PC-3 (cell line): Measurements from ENCODE around the gene KCNC1. TPM values are rescaled to one million over a fixed set of nuclear protein-coding genes. Genes with fewer than 3 reads are reported as not detected.

Source experiments
- ATAC-seq: fragments of 200-7000 bp; cut with Tn5 transposase; 2 replicates; pipeline ENCODE4 v1.9.1; 2020; ENCODE audit warnings: mild to moderate bottlenecking, moderate library complexity
- BruUV-seq: library from RNA; stranded (reverse); fragments of 400-500 nt; replicated peaks from 2 replicates; lab custom pipeline; 2021; lab: Mats Ljungman, UMichigan
- CTCF ChIA-PET: fragments of 300-600 bp; sonication (Branson Sonifier 250); formaldehyde crosslinking; loops from one replicate; lab custom pipeline; 2022; ENCODE audit warnings: antibody characterized with exemption; lab: Charles Lee
- POLR2A ChIA-PET: fragments of 300-600 bp; sonication (Branson Sonifier 250); formaldehyde crosslinking; loops from one replicate; lab custom pipeline; 2022; ENCODE audit warnings: antibody characterized with exemption; ENCODE audit not compliant: unreplicated experiment; lab: Charles Lee
- DNase-seq: peaks from one replicate; pipeline ENCODE4 v3.0.0-alpha.2; 2015
- H2AFZ ChIP-seq: fragments of 300-600 bp; sonication (generic); 2 replicates; pipeline ENCODE4 v1.6.0; 2016; ENCODE audit warnings: antibody characterized with exemption, low read length
- H3F3A ChIP-seq: fragments of 300-600 bp; sonication (generic); one replicate; pipeline ENCODE4 v1.6.0; 2017; ENCODE audit warnings: antibody characterized with exemption, low read length, control low read depth, mild to moderate bottlenecking; ENCODE audit not compliant: unreplicated experiment
- H3K27ac ChIP-seq: fragments of 300-600 bp; sonication (generic); 2 replicates; pipeline ENCODE4 v1.5.1; 2016; ENCODE audit warnings: mild to moderate bottlenecking, low read length
- H3K27me3 ChIP-seq: fragments of 300-600 bp; sonication (generic); 2 replicates; pipeline ENCODE4 v1.6.1; 2016; ENCODE audit warnings: low read length, mixed read lengths
- H3K36me3 ChIP-seq: fragments of 300-600 bp; sonication (generic); 2 replicates; pipeline ENCODE4 v1.6.1; 2016; ENCODE audit warnings: low read depth, mixed run types, low read length, mixed read lengths
- H3K4me1 ChIP-seq: fragments of 300-600 bp; sonication (generic); 2 replicates; pipeline ENCODE4 v1.5.1; 2016; ENCODE audit warnings: low read length; ENCODE audit not compliant: insufficient read depth
- H3K4me2 ChIP-seq: fragments of 300-600 bp; sonication (generic); 2 replicates; pipeline ENCODE4 v1.6.0; 2016; ENCODE audit warnings: low read length
- H3K4me3 ChIP-seq: fragments of 300-600 bp; sonication (generic); 2 replicates; pipeline ENCODE4 v1.5.1; 2016; ENCODE audit warnings: mild to moderate bottlenecking, low read length, mixed read lengths
- H3K79me2 ChIP-seq: fragments of 300-600 bp; sonication (generic); 2 replicates; pipeline ENCODE4 v1.6.1; 2017; ENCODE audit warnings: low read length, mixed read lengths
- H3K9ac ChIP-seq: fragments of 300-600 bp; sonication (generic); 2 replicates; pipeline ENCODE4 v1.6.0; 2016; ENCODE audit warnings: mild to moderate bottlenecking, low read length
- H3K9me2 ChIP-seq: fragments of 300-600 bp; sonication (generic); replicated peaks from 2 replicates; pipeline ENCODE4 v1.6.1; 2016; ENCODE audit warnings: mixed run types, low read length, mixed read lengths
- H3K9me3 ChIP-seq: fragments of 300-600 bp; sonication (generic); 2 replicates; pipeline ENCODE4 v1.6.1; 2016; ENCODE audit warnings: low read length, mixed read lengths
- H4K20me1 ChIP-seq: fragments of 300-600 bp; sonication (generic); 2 replicates; pipeline ENCODE4 v1.6.1; 2016; ENCODE audit warnings: low read length, mixed read lengths
- EZH2 ChIP-seq: fragments of 300-600 bp; sonication (generic); IDR thresholded peaks from one replicate; pipeline ENCODE4 v1.6.1; 2017; ENCODE audit warnings: antibody characterized with exemption, mild to moderate bottlenecking, low read length; ENCODE audit not compliant: unreplicated experiment
- EZH2phosphoT487 ChIP-seq: fragments of 300-600 bp; sonication (generic); IDR thresholded peaks from 2 replicates; pipeline ENCODE4 v1.6.1; 2018; ENCODE audit warnings: mild to moderate bottlenecking, antibody characterized with exemption, low read length, borderline replicate concordance
- intact Hi-C: fragments of 100-400 bp; cut with micrococcal nuclease; formaldehyde crosslinking; loops from 2 replicates; pipeline ENCODE4 v1.9.0; 2023
- total RNA-seq: library from RNA; depleted of rRNA; stranded (reverse); fragments of >200 nt; gene quantifications from 2 replicates; pipeline ENCODE4 v1.2.3, GENCODE V29; 2014
- TF ChIP-seq, protein P1 (sequence below): fragments of 300-600 bp; sonication (generic); conservative IDR thresholded peaks from 2 replicates; pipeline ENCODE4 v1.5.1; 2017; ENCODE audit warnings: antibody characterized with exemption, low read depth, mild to moderate bottlenecking, low read length

KCNC1 gene
- total RNA-seq, 1 experiment from 2014 or later = not detected

DNA sequence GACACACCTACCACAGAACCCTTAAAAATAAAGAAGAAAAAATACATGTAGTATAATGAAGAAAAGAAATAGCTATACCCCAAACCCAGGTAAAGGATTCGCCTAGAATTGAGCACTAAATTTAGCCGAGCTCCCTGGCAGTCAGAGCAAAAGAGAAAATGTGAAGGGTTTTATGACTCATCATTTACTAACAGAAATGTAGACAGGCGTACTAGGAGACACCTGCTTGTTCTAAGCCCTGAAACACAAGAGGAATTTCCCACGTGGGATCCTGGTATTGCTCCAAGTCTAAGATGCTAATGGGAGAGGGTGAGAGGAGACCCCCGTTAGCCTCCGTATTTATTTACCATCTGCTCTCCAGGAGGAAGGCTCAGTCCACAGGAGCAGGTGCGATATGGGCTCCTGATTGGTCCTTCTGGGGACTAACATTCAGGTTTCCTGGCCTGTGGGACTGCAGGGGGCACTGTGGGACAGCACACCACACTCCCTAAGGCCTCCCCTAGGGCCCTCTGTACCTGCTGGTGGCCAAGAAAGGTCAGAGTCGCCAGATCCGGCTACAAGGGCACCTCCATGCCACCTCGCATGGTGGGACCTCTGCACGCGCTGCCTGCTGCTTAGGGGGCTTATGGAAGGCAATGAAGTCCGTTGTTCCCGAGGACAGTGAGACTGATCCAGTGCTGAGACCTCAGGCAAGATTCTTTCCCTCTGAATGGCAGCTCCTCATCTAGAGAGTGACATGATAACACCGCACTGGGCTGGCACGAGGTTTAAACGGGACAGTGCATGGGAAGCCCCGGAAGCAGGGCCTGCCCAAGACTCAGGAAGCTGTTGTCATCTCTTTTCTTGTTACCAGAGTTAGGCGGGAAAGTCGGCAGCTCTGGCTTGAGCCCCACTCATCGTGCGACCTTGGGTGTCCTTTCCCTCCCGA is 25.8 kb downstream of the KCNC1 start:
- TF ChIP-seq, protein P1, sequence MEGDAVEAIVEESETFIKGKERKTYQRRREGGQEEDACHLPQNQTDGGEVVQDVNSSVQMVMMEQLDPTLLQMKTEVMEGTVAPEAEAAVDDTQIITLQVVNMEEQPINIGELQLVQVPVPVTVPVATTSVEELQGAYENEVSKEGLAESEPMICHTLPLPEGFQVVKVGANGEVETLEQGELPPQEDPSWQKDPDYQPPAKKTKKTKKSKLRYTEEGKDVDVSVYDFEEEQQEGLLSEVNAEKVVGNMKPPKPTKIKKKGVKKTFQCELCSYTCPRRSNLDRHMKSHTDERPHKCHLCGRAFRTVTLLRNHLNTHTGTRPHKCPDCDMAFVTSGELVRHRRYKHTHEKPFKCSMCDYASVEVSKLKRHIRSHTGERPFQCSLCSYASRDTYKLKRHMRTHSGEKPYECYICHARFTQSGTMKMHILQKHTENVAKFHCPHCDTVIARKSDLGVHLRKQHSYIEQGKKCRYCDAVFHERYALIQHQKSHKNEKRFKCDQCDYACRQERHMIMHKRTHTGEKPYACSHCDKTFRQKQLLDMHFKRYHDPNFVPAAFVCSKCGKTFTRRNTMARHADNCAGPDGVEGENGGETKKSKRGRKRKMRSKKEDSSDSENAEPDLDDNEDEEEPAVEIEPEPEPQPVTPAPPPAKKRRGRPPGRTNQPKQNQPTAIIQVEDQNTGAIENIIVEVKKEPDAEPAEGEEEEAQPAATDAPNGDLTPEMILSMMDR = peak; percentile 81
- TF ChIP-seq EZH2phosphoT487 = no peak
- no peak for TF ChIP-seq EZH2
- H3K9ac ChIP-seq = no peak overlapping the region
- no peaks in the 10 kb centered on the region for H3F3A ChIP-seq
- DNase-seq (peak; percentile 64), ATAC-seq (peak; percentile 96)
- no peaks in the 10 kb centered on the region for H3K79me2 ChIP-seq
- no peaks in the 10 kb centered on the region for H4K20me1 ChIP-seq
- H3K9me3 ChIP-seq = no peaks in the 10 kb centered on the region
- H3K27me3 ChIP-seq = no peaks in the 10 kb centered on the region
- H2AFZ ChIP-seq = peak overlapping the region; percentile 65
- H3K4me3 ChIP-seq = peak overlapping the region; percentile 31; the same call in 1 of the 2 replicates
- POLR2A ChIA-PET = interaction anchor here (0.6 kb wide), 1 partner anchor 63 kb away, joined by 3 read pairs; no protein-coding TSS in a partner anchor
- intact Hi-C loops = loop anchor here (1.0 to 2.0 kb wide), 2 partner anchors 146 to 219 kb away; no protein-coding TSS in a partner anchor
- 0 out of 2 replicates have a peak, but pooled peaks cover 3% of the 10 kb centered on the region for H3K4me1 ChIP-seq
- no peaks in the 10 kb centered on the region for H3K9me2 ChIP-seq
- H3K27ac ChIP-seq = no peak overlapping the region
- BruUV-seq = no TSS peak
- H3K36me3 ChIP-seq = no peaks in the 10 kb centered on the region
- H3K4me2 ChIP-seq = peak overlapping the region; percentile 71
- CTCF ChIA-PET = interaction anchor here (0.6 to 1.0 kb wide), 2 partner anchors 29 to 218 kb away, joined by 3 to 7 read pairs; no protein-coding TSS in a partner anchor

DNA sequence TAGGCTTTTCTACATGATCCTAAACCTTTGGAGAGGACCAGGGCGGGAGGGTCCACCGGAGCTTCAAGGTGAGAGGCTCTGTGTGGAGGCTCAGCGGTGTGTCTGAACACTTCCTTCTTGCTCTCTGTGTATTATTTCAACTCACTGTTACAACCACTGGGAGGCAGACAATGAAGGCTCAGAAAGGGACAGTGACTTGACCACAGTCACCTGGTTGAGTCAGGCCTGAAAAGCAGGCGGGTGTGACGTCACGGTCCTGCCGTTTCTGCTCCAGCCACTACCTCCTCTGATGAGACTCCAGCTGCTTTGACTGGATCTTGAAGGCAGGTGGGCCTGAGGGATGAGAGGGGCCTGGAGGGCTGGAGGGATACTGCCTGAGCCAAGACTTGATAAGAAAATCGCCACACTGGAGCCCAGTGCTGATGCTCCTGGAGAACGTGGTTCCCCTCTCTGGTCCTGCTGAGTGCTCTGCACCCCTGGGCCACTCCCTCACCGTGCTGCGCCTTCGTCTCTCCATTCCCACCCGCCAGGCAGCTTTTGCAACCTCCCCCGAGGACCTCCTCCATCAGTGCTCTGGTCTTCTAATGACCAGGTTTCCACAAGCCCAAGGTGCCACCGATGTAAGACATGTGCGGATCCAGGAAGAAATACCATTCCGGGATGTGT is 27.9 kb downstream of the KCNC1 start:
- Histone ChIP-seq H4K20me1 (no peaks in the 10 kb centered on the region), H2AFZ (no peak overlapping the region), H3F3A (no peaks in the 10 kb centered on the region), H3K27me3 (no peaks in the 10 kb centered on the region), H3K9me2 (no peaks in the 10 kb centered on the region), H3K27ac (no peak overlapping the region), H3K4me1 (0 out of 2 replicates have a peak, but pooled peaks cover 3% of the 10 kb centered on the region), H3K4me3 (no peak overlapping the region), H3K79me2 (no peaks in the 10 kb centered on the region), H3K4me2 (no peak overlapping the region), H3K9me3 (no peaks in the 10 kb centered on the region), H3K9ac (no peak overlapping the region), H3K36me3 (no peaks in the 10 kb centered on the region)
- ChIA-PET POLR2A (no interaction called here), CTCF (no interaction called here)
- BruUV-seq = no TSS peak
- TF ChIP-seq EZH2phosphoT487 = no peak
- TF ChIP-seq EZH2 = no peak
- TF ChIP-seq, protein P1 = no peak; the same call in 1 of the 2 replicates
- DNase-seq = peak; percentile 32
- intact Hi-C loops = no loop called here
- no peak for ATAC-seq
